ENCODE data around the gene REXO1. TPM values are rescaled to one million over a fixed set of nuclear protein-coding genes. Genes with fewer than 3 reads are reported as not detected.
A peak's percentile ranks its signal among the peaks of the same experiment; 100 is the strongest.
"Not testable (repeated sequence)": the region's sequence is repeated elsewhere in the genome, so short reads cannot be mapped to it uniquely, and the experiment has no call there.

REXO1 gene
- total RNA-seq, 1 donor from 2014 or later: 39.3 TPM

DNA sequence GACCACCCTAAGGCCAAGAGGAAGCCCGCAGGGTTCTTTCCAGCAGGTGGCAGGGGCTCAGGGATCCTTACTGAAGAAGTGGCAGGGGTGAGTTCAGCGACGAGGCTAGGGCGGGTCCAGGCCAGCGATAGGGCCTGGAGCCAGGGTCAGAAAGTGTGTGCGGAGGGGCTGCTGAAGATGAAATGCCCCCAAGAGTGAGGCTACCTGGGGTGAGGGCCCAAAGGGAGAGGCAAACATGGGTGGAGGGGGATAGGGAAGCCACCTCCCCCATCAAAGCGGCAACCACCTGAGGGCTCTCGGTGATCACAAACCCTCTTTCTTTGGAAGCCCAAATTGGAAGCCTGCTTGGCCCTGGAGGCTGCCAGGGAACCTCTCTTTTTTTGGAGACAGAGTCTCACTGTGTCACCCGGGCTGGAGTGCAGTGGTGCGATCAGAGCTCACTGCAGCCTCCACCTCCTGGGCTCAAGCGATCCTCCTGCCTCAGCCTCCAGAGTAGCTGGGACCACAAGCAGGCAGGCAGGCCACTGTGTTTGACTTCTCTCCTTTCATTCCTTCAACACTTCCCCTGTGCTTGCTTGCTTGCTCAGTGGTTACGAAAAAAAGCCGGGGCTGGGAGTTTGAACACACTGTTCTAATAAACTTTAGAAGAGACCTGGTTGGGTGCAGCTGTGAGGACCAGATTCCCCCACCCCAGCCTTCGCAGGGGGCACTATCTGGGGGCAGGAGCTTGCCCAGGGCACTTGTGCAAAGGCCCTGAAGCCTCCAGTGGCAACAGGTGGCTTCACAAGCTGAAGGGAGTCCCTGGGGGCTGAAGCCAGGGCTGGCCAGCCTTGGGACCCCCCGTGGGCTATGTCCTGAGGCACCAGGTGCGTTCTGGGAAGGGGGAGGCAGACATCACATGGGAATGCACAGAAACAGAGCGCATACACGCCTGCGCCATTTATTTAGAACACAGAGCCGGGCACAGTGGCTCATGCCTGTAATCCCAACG, 34.8 kb downstream of the REXO1 start:
- no peak for DNase-seq (ENCODE audit: low spot score)

DNA sequence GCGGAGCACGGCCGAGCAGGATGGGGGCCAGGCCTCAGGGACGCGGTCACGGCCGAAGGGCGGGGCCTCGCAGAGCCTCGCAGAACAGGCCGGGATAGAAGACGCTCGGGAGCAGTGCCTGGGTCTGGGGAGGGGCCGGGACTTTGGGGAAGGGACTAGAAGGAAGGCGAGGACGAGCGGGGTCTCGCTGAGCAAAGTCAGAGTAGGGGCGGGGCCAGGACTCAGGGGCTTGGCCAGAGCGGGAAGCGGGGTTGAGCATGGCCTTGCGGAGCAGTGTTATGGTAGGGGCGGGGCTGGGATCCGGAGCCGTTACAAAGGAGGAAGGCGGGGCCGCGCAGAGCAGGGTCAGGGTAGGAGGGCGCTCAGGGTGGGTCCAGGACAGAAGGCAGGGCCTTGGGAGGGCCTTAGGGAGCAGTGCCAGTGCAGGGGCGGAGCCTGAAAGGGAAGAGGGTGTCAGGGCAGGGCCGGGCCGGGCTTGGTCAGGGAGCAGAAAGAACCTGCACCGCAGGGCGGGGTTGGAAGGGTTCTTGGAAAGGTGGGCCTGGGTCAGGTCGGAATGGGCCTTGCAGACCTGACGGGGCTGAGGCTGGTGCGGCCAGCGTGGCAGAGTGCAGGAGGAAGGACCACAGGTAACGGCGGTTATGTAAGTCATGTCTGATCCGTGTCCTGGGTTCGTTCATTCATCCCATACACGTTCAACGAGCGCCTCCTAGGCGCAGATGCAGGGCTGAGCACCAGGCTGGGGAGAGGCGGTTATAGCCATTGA, 35.7 kb downstream of the REXO1 start:
- peak; percentile 90 for DNase-seq (ENCODE audit: low spot score)

DNA sequence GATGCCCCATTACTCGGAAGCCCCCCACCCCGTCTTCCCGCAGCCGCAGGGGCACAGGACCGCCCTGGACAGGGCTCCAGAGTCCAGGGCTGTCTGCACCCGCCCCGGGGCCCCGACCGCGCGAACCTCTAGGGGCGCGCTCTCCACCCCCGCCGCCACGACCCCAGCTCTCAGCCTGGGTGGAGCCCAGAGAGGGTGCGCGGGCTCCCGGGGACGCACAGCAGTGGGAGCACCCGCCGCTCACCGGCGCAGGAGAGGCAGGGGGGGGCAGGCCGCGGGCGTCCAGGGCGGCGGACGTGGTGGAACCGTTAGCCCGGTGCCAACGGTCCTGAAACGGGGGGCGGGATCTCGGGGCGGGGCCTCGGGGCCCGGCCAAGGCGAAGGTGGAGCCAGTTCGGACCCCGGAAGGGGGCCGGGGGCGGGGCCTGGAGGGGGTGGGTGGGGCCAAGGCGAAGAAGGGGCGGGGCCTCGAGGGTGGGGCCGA, 36.3 kb downstream of the REXO1 start, which contains the start of gene ATP8B3:
Gene ATP8B3, minus strand, starts transcription at position 335 of the 484 bp plus-strand sequence. CDS start 540 bp downstream, outside the sequence.
- DNase-seq (ENCODE audit: low spot score): no peak

DNA sequence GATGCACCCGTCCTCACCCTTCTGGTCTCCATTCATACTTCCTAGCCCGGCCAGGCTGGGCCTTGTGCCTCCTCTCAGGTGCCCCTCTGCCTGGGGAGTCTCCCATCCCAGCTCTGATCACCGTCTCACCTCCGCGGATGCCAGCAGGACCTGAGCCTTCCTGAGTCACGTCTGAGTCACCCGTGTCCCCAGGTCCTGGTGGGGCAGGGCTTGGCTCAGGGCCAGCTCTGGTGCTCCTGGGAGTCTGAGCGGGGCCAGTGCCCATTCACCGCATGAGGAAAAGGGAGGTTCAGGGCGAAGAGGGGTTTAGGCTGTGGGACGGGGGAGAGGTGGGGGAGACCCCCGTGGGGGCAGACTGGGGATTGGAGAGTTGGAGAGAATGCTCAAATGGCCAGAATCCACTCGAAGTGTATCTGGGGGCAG, 36.8 kb downstream of the REXO1 start:
- DNase-seq (ENCODE audit: low spot score): peak; percentile 85

DNA sequence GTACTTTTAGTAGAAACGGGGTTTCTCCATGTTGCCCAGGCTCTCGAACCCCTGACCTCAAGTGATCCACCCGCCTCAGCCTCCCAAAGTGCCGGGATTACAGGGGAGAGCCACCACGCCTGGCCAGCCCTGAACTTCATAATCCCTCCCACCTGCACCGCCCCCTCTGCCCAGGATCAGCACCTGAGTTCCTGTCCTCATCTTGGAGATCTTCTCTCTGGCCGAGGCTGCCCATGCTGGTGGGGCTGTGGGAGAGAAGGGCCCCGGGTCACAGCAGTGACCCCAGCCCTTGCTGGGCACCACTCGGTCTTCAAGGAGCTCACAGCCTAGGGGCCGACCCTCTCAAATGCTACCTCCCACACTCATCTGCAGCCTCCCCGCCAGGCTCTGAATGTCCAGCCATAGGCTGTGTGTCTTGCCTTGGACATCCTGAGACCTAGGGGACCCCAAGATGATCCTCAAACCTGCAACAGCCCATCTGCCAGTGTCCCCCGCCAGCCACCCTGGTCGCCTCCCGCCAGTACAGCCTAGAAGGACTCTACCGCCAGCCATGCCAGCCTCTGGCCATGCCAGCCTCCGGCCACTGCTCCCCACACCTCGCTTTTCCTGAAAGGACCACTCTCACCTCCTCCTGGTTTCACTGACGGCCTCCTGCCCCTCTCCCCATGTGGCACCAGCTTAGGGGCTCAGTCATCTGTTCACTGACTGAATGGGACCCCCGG, 37.7 kb downstream of the REXO1 start:
- DNase-seq (ENCODE audit: low spot score): no peak

DNA sequence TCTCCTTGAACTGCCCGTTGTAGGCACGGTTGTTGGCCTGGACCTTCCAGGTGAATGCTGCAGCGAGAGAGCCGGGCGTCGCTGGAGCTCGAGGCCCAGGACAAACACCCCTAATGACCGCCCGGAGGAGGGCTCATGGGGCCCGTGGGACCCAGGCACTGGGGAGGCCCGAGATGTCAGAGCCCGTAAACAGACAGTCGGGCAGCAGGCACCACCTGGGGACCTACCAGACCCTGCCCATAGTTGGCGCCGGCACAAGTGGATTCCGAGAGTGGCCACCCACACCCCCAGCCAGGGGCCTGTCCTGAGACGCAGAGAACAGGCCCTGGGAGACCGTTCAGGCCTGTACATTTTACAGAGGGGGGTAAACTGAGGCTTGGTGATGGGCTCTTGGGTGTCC, 38.6 kb downstream of the REXO1 start:
- DNase-seq (ENCODE audit: low spot score): no peak

DNA sequence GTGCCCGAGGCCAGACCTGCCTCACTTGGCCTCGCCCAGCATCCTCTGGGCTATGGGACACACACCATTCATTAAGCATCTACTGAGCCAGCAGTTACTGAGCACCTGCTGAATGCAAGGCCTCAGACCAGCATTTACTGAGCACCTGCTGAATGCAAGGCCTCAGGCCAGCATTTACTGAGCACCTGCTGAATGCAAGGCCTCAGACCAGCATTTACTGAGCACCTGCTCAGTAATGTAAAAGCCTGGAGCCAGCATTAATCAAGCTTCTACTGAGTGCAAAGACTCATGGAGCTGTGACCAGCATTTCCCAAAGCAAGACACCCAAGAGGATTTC, 39.9 kb downstream of the REXO1 start:
- no peak for DNase-seq (ENCODE audit: low spot score)

DNA sequence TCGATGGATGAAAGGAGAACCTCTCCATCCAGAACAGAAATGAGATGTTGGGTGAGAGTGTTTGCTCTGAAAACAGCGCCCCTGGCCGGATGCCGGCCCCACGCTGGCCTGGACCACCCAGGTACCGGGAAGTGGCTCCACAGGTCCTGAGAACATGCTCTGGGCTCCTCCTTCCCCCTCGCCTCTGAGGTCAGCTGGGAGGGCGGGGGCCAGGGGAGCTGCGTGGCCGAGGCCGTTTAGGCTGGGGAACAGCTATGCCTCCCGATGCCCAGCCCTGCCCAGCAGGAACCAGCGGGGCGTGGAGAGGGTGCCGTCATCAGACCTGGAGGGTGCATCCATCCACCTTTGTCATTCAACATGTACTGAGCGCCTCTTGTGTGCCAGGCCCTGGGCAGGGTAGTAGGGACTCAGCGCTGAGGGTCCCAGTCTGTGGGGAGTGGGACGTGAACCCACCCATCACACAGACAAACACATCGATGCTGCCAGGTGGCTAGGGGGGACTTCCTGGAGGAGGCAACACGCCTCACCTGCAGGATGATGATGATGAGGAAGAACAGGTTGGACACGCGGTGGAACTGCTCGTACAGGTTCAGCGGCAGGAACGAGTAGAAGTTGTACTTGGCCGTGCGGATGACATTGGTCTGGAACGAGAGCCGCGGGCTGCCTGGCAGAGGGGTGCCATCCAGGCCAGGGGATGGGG, 40.4 kb downstream of the REXO1 start:
- no peak for DNase-seq (ENCODE audit: low spot score)

DNA sequence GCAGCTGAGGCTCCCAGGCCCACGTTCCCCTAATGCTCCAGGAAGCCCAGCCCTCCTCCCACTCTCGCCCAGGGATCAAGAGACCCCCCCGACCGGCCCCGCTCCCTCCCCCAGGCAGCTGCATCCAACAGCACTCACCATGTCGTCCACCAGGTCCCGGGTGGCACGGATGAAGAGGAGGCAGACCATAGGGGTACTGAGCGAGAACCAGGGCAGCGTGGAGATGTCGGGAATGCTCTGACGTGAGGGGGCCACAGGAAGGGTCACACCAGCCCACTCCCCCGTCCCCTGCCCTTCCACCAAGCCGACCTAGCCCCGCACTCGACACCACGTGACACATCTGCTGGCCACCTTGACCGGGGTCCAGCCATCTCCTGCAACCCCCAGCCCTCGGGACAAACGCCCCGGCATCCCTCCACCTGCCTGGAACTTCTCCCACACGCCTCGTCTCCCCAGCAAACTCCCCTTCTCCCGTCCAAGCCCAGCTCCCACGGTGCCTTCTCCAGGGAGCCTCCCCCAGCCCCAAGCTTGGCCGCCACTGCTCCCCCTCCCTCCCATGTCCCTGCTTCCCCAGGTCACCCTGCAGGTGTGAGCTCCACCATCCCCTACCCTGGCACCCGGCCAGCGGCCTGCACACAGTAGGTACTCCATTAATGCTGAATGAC, 41.1 kb downstream of the REXO1 start:
- DNase-seq (ENCODE audit: low spot score): no peak

DNA sequence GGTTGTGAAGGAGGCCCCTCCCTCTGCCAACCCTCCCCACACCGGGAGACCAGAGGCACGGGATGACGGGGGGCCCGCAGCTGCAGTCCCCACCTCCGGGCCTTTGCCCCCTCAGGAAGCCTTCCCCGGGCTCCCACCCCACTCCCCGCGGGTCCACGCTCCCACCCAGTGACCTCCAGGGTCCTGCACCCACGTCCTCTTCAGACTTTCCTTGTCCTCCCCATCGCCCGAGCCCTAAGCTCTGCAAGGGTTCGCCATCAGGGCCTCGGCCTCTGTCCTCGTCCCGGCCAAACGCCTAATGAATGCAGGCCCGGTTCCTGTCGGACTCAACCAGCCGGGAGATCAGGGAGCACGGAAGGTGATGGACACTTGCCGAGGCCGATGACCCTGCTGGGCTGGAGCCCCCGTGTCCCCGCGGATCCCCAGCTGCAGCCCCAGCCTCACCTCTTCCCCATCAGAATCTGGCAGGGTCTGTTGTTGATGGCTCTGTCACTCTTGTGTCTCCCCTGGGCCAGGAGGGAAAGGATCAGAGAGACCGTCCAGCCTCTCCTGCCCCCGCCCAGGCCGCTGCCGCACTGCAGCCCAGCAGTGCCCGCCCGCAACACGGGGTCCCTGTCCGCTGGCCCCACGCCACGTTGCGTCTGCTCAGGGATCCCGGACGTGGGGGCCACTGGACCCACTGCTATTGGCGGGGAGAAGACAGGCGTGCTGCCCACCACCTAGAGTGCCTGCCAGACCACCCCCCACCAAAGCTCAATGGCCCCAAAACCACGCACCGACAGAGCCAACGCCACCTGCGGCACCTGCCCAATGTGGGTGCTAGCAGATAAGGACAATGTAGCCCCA, 41.9 kb downstream of the REXO1 start:
- DNase-seq (ENCODE audit: low spot score): no peak

DNA sequence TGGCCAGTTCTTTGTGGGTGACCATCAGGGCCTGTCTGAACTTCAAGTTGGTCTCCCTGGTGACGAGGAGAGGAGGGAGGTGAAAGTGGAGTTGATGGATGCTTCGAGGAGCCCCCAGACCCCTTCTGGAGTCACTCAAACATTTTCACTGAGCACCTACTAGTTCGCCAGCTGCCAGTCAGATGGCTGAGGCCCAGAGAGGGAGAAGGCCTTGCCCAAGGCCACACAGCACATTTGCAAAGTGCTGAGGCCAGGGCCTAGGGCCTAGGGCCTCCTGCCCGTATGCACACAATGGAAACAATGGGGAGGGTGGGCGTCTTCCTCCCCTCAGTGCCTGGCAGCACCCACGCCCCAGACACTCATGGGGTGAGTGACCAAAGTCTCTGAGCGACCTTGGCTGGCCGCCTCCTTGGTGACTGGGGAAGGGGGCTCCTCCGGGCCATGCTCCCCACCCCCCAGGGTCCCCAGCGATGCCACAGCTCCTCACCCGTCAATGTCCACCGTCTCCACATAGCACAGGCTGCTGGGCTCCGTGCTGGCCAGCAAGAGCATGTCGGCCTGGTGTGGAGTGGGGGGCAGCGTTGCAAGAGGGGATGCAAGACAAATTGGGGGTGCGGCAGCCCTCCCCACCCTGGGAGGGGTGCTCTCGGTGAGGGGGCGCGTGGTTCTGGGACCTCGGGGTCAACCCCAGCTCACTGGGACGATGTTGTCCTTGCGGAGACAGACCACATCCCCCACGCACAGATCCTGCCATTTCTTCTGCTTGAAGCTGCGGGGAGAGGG, 42.7 kb downstream of the REXO1 start:
- no peak for DNase-seq (ENCODE audit: low spot score)

DNA sequence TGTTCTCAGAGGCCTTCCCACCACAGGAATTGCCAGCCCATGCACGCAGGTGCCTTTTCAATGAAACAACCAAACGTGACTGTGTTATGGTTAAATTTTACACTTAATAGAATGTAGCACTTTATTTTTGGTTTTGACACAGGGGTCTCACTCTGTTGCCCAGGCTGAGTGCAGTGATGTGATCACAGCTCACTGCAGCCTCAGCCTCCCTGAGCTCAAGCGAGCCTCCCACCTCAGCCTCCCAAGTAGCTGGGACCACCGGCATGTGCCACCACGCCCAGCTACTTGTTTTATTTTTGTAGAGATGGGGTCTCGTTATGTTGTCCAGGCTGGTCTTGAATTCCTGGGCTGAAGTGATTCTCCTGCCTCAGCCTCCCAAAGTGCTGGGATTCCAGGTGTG, 43.4 kb downstream of the REXO1 start:
- DNase-seq (ENCODE audit: low spot score): no peak

DNA sequence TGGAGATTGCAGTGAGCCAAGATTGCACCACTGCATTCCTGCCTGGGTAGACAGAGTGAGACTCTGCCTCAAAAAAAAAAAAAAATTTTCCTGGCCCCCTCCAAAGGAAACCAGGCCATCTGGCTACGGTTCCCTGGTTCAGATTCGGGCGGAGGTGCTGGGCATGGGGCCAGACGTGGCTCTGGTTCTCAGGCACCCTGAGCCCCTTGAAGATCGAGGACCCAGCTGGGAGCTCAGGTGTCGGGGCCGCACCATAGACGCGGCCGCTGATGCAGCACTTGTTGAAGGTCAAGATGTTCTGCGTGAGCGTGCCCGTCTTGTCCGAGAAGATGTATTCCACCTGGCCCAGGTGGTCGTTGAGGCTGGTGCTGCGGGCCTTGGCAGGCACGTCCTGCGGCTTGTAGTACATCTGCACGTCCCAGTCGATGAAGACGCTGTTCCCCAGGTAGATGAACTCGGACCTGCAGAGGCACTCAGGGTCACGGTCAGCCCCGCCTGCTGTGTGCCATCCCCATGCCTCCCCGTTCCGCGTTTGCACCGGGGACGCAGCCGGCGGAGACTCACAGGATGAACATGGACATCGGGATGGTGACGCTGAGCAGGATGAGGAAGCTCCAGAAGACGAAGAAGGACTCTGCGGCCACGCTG, 48.5 kb downstream of the REXO1 start:
- no peak for DNase-seq (ENCODE audit: low spot score)

DNA sequence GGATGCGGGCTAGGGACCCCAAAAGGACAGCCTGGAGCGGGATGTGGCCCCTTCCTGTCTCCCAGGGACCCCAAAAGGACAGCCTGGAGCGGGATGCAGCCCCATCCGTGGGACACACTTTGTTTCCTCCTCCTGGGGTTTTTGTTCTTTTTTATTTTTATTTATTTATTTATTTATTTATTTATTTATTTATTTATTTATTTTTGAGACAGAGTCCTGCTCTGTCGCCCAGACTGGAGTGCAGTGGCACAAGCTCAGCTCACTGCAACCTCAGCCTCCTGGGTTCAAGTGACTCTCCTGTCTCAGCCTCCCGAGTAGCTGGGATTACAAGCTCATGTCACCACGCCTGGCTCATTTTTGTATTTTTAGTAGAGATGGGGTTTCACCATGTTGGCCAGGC, 51.0 kb downstream of the REXO1 start:
- DNase-seq (ENCODE audit: low spot score): not testable (repeated sequence)

DNA sequence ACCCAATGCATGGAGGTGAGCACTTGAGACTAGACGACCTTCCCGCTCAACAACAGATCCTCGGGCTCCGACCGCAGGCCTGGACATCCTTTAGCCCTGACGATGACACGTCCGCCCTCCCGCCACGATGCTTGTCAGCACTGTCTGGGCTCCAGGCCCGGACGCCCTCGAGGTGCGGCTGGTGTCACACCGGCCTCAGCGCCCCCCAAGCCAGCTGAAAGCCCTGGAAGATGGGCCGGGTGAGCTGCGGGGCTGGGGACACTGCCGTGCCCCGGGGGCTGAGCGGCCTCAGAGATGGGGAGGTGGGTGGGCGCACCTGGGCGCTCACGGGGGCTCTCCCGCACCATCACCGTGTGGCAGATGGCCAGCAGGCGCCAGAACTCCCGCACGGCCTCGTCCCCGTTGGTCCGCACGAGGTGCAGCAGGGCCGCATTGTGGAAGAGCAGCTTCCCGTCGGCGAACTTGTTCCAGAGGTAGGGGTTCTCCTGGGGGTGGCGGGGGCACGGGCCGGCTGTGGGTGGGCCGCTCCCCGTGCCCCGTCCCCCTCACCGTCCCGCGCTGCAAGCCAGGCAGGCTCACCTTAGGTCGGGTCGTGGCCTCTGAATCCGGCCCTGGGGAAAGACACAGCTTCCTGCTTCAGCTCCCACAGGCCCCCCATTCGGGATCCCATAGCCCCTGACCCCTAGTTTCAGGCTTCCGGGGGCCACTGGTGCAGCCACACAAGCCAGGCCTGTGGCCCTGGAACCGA, 51.7 kb downstream of the REXO1 start:
- no peak for DNase-seq (ENCODE audit: low spot score)

DNA sequence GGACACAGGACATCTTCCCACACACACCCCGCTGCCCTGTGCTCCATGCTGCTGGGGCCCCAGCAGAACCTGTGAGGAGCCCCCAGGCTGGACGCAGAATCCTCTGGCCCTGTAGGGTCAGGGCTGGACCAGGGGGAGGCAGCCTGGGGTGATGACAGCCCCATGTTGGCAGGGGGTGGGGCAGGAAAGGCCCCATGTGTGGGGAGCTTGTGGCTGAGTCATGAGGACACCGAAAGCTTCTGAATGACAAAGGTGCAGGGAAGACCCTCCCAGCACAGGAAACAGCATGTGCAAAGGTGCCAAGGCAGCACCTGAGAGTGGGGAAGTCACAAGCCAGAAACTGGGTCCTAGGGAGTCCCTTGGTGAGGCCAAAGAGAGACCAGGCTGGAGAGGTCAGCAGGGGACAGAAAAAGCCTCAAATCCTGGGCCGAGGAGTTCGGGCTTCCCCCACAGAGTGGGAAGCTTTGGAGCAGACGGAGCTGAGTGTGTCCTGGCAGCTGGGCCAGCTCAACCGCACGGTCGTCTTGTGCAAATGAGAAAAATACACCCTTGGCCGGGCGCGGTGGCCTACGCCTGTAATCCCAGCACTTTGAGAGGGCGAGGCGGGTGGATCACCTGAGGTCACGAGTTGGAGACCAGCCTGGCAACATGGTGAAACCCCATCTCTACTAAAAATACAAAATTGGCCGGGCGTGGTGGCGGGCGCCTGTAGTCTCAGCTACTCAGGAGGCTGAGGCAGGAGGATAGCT, 53.7 kb downstream of the REXO1 start:
- DNase-seq (ENCODE audit: low spot score): no peak

DNA sequence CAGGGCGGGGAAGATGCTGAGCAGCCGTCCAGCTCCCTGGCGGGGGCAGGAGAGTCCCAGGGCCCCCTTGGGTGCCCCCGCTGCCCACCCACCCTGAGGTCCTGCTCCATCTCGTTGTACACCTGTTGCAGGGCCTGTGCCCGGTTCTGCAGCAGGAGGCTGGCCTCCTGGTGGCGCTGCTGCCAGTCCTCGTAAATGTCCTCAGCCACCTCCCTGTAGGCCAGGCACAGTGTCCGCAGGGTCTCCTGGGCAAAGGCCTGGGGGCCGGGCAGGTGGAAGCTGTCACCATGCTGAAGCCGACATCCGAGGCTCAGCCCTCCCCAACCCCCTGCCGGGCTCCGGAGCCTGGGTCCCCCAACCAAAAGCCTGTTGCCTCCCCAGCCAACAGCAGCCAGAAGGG, 56.4 kb downstream of the REXO1 start:
- DNase-seq (ENCODE audit: low spot score): no peak

Data from ureter (tissue), 1 donor.